ENCODE data around the gene CEP55.

CEP55 gene

DNA sequence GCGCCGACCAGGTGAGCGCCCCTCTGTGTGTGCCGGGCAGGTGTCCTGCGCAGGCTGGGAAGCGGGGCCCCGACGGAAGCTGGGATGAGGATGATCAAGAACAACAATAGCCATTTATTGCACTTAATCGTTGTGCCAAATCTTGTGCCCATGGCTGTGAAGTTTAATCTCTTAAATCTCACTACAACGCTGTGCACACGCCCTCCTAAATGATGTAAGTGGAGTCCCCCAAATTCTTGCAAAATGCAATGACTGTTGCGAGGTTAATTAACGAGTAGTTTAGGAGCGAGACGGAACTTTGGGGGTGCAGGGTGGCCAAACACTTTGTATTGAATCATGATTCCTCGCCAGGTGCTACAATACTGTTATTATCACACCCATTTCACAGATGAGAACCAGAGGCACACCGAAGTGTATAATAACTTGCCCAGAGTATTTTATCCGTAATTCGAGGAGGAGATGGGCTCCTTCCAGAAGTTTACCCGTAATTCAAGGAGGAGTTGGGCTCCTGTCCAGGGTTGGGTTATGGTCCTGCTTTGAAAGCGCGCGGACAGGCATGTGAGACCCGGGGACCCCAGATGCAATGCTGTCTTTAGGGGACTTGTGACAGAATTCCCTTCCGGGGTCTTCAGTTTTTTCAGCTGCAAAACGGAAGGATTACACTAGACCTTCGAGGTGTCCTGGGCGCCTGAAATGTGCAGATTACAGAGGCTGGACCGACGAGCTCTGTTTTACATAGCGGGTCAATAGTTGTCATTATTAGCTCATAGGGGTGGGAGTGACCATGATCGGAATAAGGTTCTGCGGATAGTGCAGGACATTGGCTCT is 71.1 kb downstream of the CEP55 start:
- peaks cover 71% of the 10 kb centered on the region for H3K27me3 ChIP-seq (ENCODE audit: insufficient read depth, insufficient read length)
- no peak for DNase-seq (ENCODE audit: low read depth, low spot score)
- TF ChIP-seq ZNF274 (IDR thresholded peaks at IDR 0.05; ENCODE audit: low read depth, low read length) (no peak), YY1 (IDR thresholded peaks at IDR 0.05; ENCODE audit: insufficient read depth, insufficient read length) (no peak), SUZ12 (IDR thresholded peaks at IDR 0.05; ENCODE audit: extremely low read depth, insufficient read depth, insufficient read length) (no peak)
- no peak overlapping the region for H3K9ac ChIP-seq (ENCODE audit: insufficient read length, low read depth)
- peaks cover 2% of the 10 kb centered on the region for H3K4me1 ChIP-seq (ENCODE audit: insufficient read depth, insufficient read length)
- H3K4me3 ChIP-seq (ENCODE audit: insufficient read length, low read depth) = peak overlapping the region; percentile 51
- H3K36me3 ChIP-seq (ENCODE audit: insufficient read depth, insufficient read length, low read length) = no peaks in the 10 kb centered on the region
- no peaks in the 10 kb centered on the region for H3K9me3 ChIP-seq (ENCODE audit: insufficient read depth, low read length)

DNA sequence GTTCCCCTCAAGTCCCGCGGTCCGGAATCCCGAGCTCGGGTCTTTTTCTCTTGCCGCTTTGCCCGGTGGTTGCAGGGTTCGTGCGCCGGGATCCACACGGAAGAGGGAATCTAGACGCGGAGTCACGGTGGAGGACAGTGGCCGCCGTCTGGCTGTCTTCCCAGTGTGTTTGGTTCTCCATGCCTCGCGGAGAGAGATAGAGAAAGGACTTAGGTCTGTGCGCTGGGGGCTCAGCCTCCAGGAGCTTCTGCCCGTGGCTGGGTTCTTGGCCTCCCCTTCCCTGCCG is 71.6 kb downstream of the CEP55 start:
- Histone ChIP-seq H3K9ac (ENCODE audit: insufficient read length, low read depth) (no peak overlapping the region), H3K4me3 (ENCODE audit: insufficient read length, low read depth) (no peak overlapping the region), H3K4me1 (ENCODE audit: insufficient read depth, insufficient read length) (peaks cover 2% of the 10 kb centered on the region), H3K36me3 (ENCODE audit: insufficient read depth, insufficient read length, low read length) (no peaks in the 10 kb centered on the region), H3K9me3 (ENCODE audit: insufficient read depth, low read length) (no peaks in the 10 kb centered on the region), H3K27me3 (ENCODE audit: insufficient read depth, insufficient read length) (peaks cover 71% of the 10 kb centered on the region)
- DNase-seq (ENCODE audit: low read depth, low spot score) = no peak
- TF ChIP-seq YY1 (IDR thresholded peaks at IDR 0.05; ENCODE audit: insufficient read depth, insufficient read length) (no peak), SUZ12 (IDR thresholded peaks at IDR 0.05; ENCODE audit: extremely low read depth, insufficient read depth, insufficient read length) (no peak), ZNF274 (IDR thresholded peaks at IDR 0.05; ENCODE audit: low read depth, low read length) (no peak)

DNA sequence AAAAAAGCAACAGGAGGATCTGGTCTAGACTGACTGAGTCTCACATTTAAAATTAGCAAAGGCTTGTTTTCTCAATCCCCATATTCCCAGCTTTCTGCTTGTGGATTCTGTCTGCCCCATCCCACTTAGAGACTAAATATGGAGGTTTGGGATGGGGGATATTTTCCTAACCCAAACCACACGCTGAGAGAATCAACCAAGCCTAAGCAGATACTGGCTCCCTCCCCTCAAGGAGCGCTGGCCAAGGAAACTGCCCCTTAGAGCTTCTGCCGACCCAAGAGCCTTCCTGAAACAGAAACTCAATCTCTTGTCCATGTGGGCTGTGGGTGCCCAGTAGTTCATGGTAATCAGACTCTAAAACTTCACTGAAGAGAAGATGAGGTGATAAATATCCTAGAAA is 74.0 kb downstream of the CEP55 start:
- no peaks in the 10 kb centered on the region for H3K9me3 ChIP-seq (ENCODE audit: insufficient read depth, low read length)
- no peak overlapping the region for H3K9ac ChIP-seq (ENCODE audit: insufficient read length, low read depth)
- H3K36me3 ChIP-seq (ENCODE audit: insufficient read depth, insufficient read length, low read length) = no peaks in the 10 kb centered on the region
- no peak for TF ChIP-seq ZNF274 (IDR thresholded peaks at IDR 0.05; ENCODE audit: low read depth, low read length)
- TF ChIP-seq YY1 (IDR thresholded peaks at IDR 0.05; ENCODE audit: insufficient read depth, insufficient read length) = no peak
- TF ChIP-seq SUZ12 (IDR thresholded peaks at IDR 0.05; ENCODE audit: extremely low read depth, insufficient read depth, insufficient read length) = no peak
- peaks cover 56% of the 10 kb centered on the region for H3K27me3 ChIP-seq (ENCODE audit: insufficient read depth, insufficient read length)
- no peak overlapping the region for H3K4me3 ChIP-seq (ENCODE audit: insufficient read length, low read depth)
- DNase-seq (ENCODE audit: low read depth, low spot score) = no peak
- H3K4me1 ChIP-seq (ENCODE audit: insufficient read depth, insufficient read length) = peaks cover 2% of the 10 kb centered on the region

DNA sequence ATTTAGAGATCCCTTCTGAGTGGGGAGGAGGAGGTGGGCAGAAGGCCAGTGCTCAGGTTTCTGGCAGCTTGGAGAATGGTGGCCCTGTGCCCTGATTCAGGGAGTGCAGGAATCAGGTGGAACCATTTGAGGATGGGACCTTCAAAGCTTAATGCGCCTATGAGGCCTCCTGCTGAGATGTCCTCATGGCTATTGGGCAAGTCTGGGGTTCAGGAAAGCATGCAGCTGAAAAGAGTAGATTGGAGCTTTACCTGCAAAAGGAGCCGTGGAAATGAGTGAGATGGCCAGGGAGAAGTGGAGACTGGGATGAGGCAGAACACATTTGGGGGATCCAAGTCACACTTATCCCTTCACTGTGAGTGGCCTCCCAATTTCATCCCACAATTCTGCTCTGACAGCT is 76.2 kb downstream of the CEP55 start:
- H3K27me3 ChIP-seq (ENCODE audit: insufficient read depth, insufficient read length) = peaks cover 34% of the 10 kb centered on the region
- H3K36me3 ChIP-seq (ENCODE audit: insufficient read depth, insufficient read length, low read length) = no peaks in the 10 kb centered on the region
- DNase-seq (ENCODE audit: low read depth, low spot score) = no peak

DNA sequence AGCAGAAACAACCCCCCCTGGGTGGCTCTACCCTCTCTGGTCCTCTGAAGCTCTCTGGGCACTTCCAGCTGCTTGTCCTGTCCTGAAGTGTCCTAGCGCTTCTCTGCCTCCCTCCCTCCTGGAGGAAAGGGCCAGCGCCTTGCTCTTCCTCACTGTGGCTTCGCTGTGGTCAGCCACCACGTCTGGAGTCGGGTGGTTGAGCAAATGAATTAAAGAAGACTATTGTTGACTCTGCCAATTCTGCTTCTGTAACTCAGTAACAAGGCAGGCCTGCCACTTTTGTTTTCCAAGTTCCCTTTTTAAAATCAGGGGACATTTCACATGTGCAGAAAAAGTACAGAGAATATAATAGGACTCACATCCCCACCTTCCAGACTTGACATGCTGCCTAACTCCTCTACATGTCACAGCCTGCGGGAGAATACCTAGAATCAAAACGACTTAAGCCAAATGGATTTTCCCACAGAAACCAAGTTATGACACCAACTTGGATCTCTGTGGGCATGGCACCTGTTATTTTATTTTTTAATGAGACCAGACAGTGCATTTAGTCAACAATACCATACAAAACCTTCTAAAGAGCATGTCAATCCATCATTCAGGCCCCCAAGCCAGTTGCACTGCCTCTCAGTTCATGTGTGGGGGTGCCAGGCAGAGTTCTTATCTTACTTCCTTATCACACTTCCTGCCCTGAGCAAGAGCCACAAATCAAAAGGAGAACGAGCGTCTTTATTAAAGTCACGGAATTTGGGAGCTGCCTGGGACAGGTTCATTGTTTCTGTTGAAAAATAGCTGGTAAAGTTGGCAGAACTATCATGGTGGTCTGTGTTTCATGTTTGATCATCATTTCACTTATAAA is 76.9 kb downstream of the CEP55 start:
- Histone ChIP-seq H3K4me3 (ENCODE audit: insufficient read length, low read depth) (no peak overlapping the region), H3K36me3 (ENCODE audit: insufficient read depth, insufficient read length, low read length) (no peaks in the 10 kb centered on the region), H3K9ac (ENCODE audit: insufficient read length, low read depth) (no peak overlapping the region), H3K4me1 (ENCODE audit: insufficient read depth, insufficient read length) (no peaks in the 10 kb centered on the region), H3K9me3 (ENCODE audit: insufficient read depth, low read length) (no peaks in the 10 kb centered on the region), H3K27me3 (ENCODE audit: insufficient read depth, insufficient read length) (peaks cover 27% of the 10 kb centered on the region)
- no peak for DNase-seq (ENCODE audit: low read depth, low spot score)
- TF ChIP-seq ZNF274 (IDR thresholded peaks at IDR 0.05; ENCODE audit: low read depth, low read length) (no peak), SUZ12 (IDR thresholded peaks at IDR 0.05; ENCODE audit: extremely low read depth, insufficient read depth, insufficient read length) (no peak), YY1 (IDR thresholded peaks at IDR 0.05; ENCODE audit: insufficient read depth, insufficient read length) (no peak)

More for the DNA sequence above, 76.2 kb downstream of the CEP55 start:
- no peak for TF ChIP-seq YY1 (IDR thresholded peaks at IDR 0.05; ENCODE audit: insufficient read depth, insufficient read length)
- TF ChIP-seq SUZ12 (IDR thresholded peaks at IDR 0.05; ENCODE audit: extremely low read depth, insufficient read depth, insufficient read length) = no peak
- TF ChIP-seq ZNF274 (IDR thresholded peaks at IDR 0.05; ENCODE audit: low read depth, low read length) = no peak
- Histone ChIP-seq H3K9ac (ENCODE audit: insufficient read length, low read depth) (no peak overlapping the region), H3K9me3 (ENCODE audit: insufficient read depth, low read length) (no peaks in the 10 kb centered on the region), H3K4me3 (ENCODE audit: insufficient read length, low read depth) (no peak overlapping the region), H3K4me1 (ENCODE audit: insufficient read depth, insufficient read length) (no peaks in the 10 kb centered on the region)

DNA sequence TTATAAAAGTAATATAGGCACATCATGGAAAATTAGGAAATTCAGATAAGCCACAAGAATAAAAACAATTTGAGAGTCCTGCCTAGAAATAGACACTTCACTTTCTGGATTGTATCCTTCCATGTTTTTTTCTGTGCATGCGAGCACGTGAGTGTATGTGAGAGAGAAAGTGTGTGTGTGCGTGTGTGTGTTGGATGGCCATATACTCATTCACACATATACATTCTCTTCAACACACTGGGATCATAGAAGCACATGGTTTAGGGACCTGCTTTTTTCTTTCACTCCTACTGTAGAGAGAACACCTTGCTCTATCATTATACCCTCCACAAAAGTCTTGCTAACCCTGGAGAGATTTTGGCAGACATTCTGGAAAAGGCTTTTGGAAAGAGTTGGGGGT is 77.5 kb downstream of the CEP55 start:
- no peak for DNase-seq (ENCODE audit: low read depth, low spot score)
- H3K9me3 ChIP-seq (ENCODE audit: insufficient read depth, low read length) = no peaks in the 10 kb centered on the region
- peaks cover 21% of the 10 kb centered on the region for H3K27me3 ChIP-seq (ENCODE audit: insufficient read depth, insufficient read length)
- TF ChIP-seq SUZ12 (IDR thresholded peaks at IDR 0.05; ENCODE audit: extremely low read depth, insufficient read depth, insufficient read length) = no peak
- no peak overlapping the region for H3K9ac ChIP-seq (ENCODE audit: insufficient read length, low read depth)
- no peak overlapping the region for H3K4me3 ChIP-seq (ENCODE audit: insufficient read length, low read depth)
- H3K4me1 ChIP-seq (ENCODE audit: insufficient read depth, insufficient read length) = no peaks in the 10 kb centered on the region
- no peaks in the 10 kb centered on the region for H3K36me3 ChIP-seq (ENCODE audit: insufficient read depth, insufficient read length, low read length)

DNA sequence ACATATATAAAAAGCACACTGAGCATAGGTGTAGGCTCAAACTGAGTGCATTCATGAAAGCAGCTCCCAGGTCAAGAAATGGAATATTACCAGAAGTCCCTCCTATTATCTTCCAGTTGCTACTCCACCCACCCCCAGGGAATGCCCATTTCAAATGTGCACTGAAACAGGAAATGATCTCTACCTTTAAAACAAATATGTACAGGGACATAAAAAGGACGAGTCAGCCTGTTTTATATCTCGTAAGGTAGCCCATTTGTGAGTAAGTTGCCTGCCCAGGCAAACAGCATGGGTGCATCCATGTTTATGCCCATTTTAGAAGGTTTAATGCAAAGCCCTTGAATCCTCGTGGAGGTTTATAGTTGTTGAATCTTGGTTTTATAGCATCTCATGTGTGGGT is 80.5 kb downstream of the CEP55 start:
- no peaks in the 10 kb centered on the region for H3K36me3 ChIP-seq (ENCODE audit: insufficient read depth, insufficient read length, low read length)
- no peak overlapping the region for H3K4me3 ChIP-seq (ENCODE audit: insufficient read length, low read depth)
- H3K27me3 ChIP-seq (ENCODE audit: insufficient read depth, insufficient read length) = peaks cover 3% of the 10 kb centered on the region
- no peaks in the 10 kb centered on the region for H3K9me3 ChIP-seq (ENCODE audit: insufficient read depth, low read length)
- no peak for DNase-seq (ENCODE audit: low read depth, low spot score)
- no peak overlapping the region for H3K9ac ChIP-seq (ENCODE audit: insufficient read length, low read depth)
- TF ChIP-seq SUZ12 (IDR thresholded peaks at IDR 0.05; ENCODE audit: extremely low read depth, insufficient read depth, insufficient read length) = no peak
- no peak for TF ChIP-seq YY1 (IDR thresholded peaks at IDR 0.05; ENCODE audit: insufficient read depth, insufficient read length)
- no peak for TF ChIP-seq ZNF274 (IDR thresholded peaks at IDR 0.05; ENCODE audit: low read depth, low read length)
- no peaks in the 10 kb centered on the region for H3K4me1 ChIP-seq (ENCODE audit: insufficient read depth, insufficient read length)
